K562 (cell line): ENCODE results near the gene CLCN4.

Experiments
- CHCHD3 ChIP-seq: fragments of 250-450 bp; sonication (Bioruptor Pico); IDR thresholded peaks from 2 replicates; pipeline ENCODE4 v2.1.2; 2022; ENCODE audit warnings: mild to moderate bottlenecking
- EHMT2 ChIP-seq: fragments of 450-650 bp; IDR thresholded peaks from 2 replicates; pipeline ENCODE4 v1.6.1; 2018; ENCODE audit warnings: antibody characterized with exemption
- EZH2 ChIP-seq: IDR thresholded peaks from 2 replicates; pipeline ENCODE4 v1.6.1; 2012; ENCODE audit warnings: low read depth, mild to moderate bottlenecking, inconsistent platforms, low read length, borderline replicate concordance
- SIN3B ChIP-seq: fragments of 450-650 bp; IDR thresholded peaks from 2 replicates; pipeline ENCODE4 v1.6.1; 2017; ENCODE audit warnings: low read depth, mild to moderate bottlenecking, moderate library complexity
- ZNF282 ChIP-seq: sonication (generic); formaldehyde crosslinking; IDR thresholded peaks from 2 replicates; pipeline ENCODE4 v1.8.1; 2023; ENCODE audit warnings: missing genetic modification reagents
- TF ChIP-seq, protein P1 (sequence below), 3 experiments: IDR thresholded peaks in 2 of 3; conservative IDR thresholded peaks in 1 of 3; 2 replicates each; pipeline ENCODE4 v1.5.1; 2011 to 2012; ENCODE audit warnings: low read length in 3 of 3, mild to moderate bottlenecking in 3 of 3, control low read depth in 2 of 3, improper control_type of control experiment in 1 of 3, inconsistent platforms in 1 of 3, low read depth in 1 of 3, mixed read lengths in 1 of 3, moderate library complexity in 1 of 3; ENCODE audit not compliant: insufficient read depth in 2 of 3
- TF ChIP-seq, protein P2 (sequence below): sonication (generic); formaldehyde crosslinking; IDR thresholded peaks from 2 replicates; pipeline ENCODE4 v1.8.0; 2022; ENCODE audit warnings: missing genetic modification reagents, mild to moderate bottlenecking, moderate library complexity, borderline replicate concordance

DNA sequence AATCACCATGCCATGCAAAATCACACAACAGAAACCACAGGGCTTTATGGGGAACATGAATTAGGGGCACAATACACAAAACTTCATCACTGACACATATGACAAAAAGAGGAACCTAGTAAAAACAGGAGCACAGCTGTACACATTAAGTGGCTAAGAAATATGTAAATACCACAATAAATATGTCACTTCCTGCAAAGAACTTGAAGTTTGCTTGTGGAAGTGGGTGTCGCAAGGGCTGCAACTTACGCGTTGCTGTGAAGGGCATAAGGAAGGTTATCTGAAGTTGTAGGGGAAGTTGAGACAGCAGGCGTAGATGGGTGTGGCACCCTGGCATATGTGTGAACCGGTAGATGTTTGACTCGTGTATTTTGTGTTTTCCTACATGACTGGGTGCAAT is 42.4 kb downstream of the CLCN4 start:
- TF ChIP-seq EHMT2 (no peak), ZNF282 (no peak), CHCHD3 (CRISPR knock-in tag) (no peak), SIN3B (no peak), EZH2 (no peak)
- TF ChIP-seq, protein P1, sequence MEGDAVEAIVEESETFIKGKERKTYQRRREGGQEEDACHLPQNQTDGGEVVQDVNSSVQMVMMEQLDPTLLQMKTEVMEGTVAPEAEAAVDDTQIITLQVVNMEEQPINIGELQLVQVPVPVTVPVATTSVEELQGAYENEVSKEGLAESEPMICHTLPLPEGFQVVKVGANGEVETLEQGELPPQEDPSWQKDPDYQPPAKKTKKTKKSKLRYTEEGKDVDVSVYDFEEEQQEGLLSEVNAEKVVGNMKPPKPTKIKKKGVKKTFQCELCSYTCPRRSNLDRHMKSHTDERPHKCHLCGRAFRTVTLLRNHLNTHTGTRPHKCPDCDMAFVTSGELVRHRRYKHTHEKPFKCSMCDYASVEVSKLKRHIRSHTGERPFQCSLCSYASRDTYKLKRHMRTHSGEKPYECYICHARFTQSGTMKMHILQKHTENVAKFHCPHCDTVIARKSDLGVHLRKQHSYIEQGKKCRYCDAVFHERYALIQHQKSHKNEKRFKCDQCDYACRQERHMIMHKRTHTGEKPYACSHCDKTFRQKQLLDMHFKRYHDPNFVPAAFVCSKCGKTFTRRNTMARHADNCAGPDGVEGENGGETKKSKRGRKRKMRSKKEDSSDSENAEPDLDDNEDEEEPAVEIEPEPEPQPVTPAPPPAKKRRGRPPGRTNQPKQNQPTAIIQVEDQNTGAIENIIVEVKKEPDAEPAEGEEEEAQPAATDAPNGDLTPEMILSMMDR (IDR thresholded peaks at IDR 0.05 in 2 of 3, conservative IDR thresholded peaks at IDR 0.05 in 1 of 3; ENCODE audit: insufficient read depth in 2 of 3, low read depth in 1 of 3, low read length in 3 of 3) = no peak
- TF ChIP-seq, protein P2, sequence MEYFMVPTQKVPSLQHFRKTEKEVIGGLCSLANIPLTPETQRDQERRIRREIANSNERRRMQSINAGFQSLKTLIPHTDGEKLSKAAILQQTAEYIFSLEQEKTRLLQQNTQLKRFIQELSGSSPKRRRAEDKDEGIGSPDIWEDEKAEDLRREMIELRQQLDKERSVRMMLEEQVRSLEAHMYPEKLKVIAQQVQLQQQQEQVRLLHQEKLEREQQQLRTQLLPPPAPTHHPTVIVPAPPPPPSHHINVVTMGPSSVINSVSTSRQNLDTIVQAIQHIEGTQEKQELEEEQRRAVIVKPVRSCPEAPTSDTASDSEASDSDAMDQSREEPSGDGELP = no peak
